CD14-positive monocyte (primary cell): ENCODE data around the gene DPP6. TPM values are rescaled to one million over a fixed set of nuclear protein-coding genes. Genes with fewer than 3 reads are reported as not detected.

Source experiments
- DNase-seq, 3 donors: peaks; one replicate each; pipeline ENCODE4 v3.0.0-alpha.2; 2011 to 2022
- H2AFZ ChIP-seq: 2 replicates; pipeline ENCODE4 v1.6.0; 2012; ENCODE audit warnings: mild to moderate bottlenecking, low read depth, low read length, inconsistent platforms; ENCODE audit not compliant: insufficient read depth, poor library complexity, severe bottlenecking
- H3K27ac ChIP-seq, 2 donors: 1 replicate in 1 of 2; 2 replicates in 1 of 2; pipeline ENCODE4 v1.5.1; 2012 to 2013; ENCODE audit warnings: low read length in 2 of 2, control low read depth in 1 of 2, inconsistent platforms in 1 of 2, low read depth in 1 of 2, mild to moderate bottlenecking in 1 of 2
- H3K27me3 ChIP-seq, 2 donors: one replicate each; pipeline versions ENCODE4 v1.6.0 to v1.6.1; 2011 to 2013; ENCODE audit warnings: low read length in 2 of 2; ENCODE audit not compliant: control insufficient read depth in 2 of 2, insufficient read depth in 2 of 2
- H3K36me3 ChIP-seq, 2 donors: replicated peaks in 1 of 2; 1 replicate in 1 of 2; 2 replicates in 1 of 2; pipeline versions ENCODE4 v1.5.1 to v1.6.1; 2012 to 2013; ENCODE audit warnings: low read length in 2 of 2, control low read depth in 1 of 2, inconsistent platforms in 1 of 2, mild to moderate bottlenecking in 1 of 2; ENCODE audit not compliant: insufficient read depth in 2 of 2, control insufficient read depth in 1 of 2
- H3K4me1 ChIP-seq, 2 donors: 1 replicate in 1 of 2; 2 replicates in 1 of 2; pipeline versions ENCODE4 v1.5.1 to v1.6.1; 2012 to 2013; ENCODE audit warnings: low read length in 2 of 2, control low read depth in 1 of 2, inconsistent platforms in 1 of 2, mild to moderate bottlenecking in 1 of 2, moderate library complexity in 1 of 2; ENCODE audit not compliant: insufficient read depth in 2 of 2, control insufficient read depth in 1 of 2
- H3K4me2 ChIP-seq: replicated peaks from 2 replicates; pipeline ENCODE3; 2012; ENCODE audit warnings: low read length, moderate library complexity, mild to moderate bottlenecking; ENCODE audit not compliant: poor library complexity, severe bottlenecking; ENCODE audit errors: extremely low read depth
- H3K4me3 ChIP-seq, 3 experiments: fragments of 200-600 bp in 1 of 3; sonication (generic) in 1 of 3; replicated peaks in 1 of 3; 1 replicate in 2 of 3; 2 replicates in 1 of 3; pipeline ENCODE4 v1.5.1; 2011 to 2013; ENCODE audit warnings: low read length in 3 of 3, mild to moderate bottlenecking in 3 of 3, control low read depth in 2 of 3, low read depth in 2 of 3, inconsistent platforms in 1 of 3, moderate library complexity in 1 of 3
- H3K79me2 ChIP-seq: 2 replicates; pipeline ENCODE4 v1.6.0; 2012; ENCODE audit warnings: mild to moderate bottlenecking, control low read depth, inconsistent platforms, low read length, moderate library complexity; ENCODE audit not compliant: insufficient read depth
- H3K9ac ChIP-seq: 2 replicates; pipeline ENCODE4 v1.6.0; 2017; ENCODE audit warnings: low read length, mild to moderate bottlenecking; ENCODE audit not compliant: insufficient read depth, poor library complexity, severe bottlenecking
- H3K9me3 ChIP-seq, 2 donors: replicated peaks in 1 of 2; 1 replicate in 1 of 2; 2 replicates in 1 of 2; pipeline versions ENCODE4 v1.5.1 to v1.6.1; 2012 to 2013; ENCODE audit warnings: low read length in 2 of 2, control low read depth in 1 of 2; ENCODE audit not compliant: control insufficient read depth in 1 of 2, insufficient read depth in 1 of 2
- H4K20me1 ChIP-seq: 2 replicates; pipeline ENCODE4 v1.6.0; 2012; ENCODE audit warnings: mild to moderate bottlenecking, low read length, control low read depth, moderate library complexity; ENCODE audit not compliant: insufficient read depth
- H3K27ac Mint-ChIP-seq, 7 donors: one replicate each; pipeline ENCODE4 v1.8.0; 2020; ENCODE audit warnings: mild to moderate bottlenecking in 7 of 7, mixed read lengths in 7 of 7, moderate library complexity in 6 of 7, inconsistent platforms in 2 of 7
- H3K27me3 Mint-ChIP-seq, 3 donors: one replicate each; pipeline ENCODE4 v1.8.0; 2021 to 2022; ENCODE audit warnings: low read depth in 3 of 3, mild to moderate bottlenecking in 3 of 3, mixed read lengths in 3 of 3, moderate library complexity in 3 of 3, inconsistent platforms in 1 of 3
- H3K36me3 Mint-ChIP-seq, 2 donors: one replicate each; pipeline ENCODE4 v1.8.0; 2020; ENCODE audit warnings: mixed read lengths in 2 of 2, inconsistent platforms in 1 of 2, mild to moderate bottlenecking in 1 of 2
- H3K4me1 Mint-ChIP-seq: one replicate; pipeline ENCODE4 v1.8.0; 2020; ENCODE audit warnings: mild to moderate bottlenecking, mixed read lengths
- H3K4me3 Mint-ChIP-seq, 2 donors: one replicate each; pipeline ENCODE4 v1.8.0; 2020; ENCODE audit warnings: mild to moderate bottlenecking in 2 of 2, mixed read lengths in 2 of 2, moderate library complexity in 1 of 2
- H3K9me3 Mint-ChIP-seq, 7 donors: one replicate each; pipeline ENCODE4 v1.8.0; 2020 to 2022; ENCODE audit warnings: mixed read lengths in 7 of 7, mild to moderate bottlenecking in 6 of 7, moderate library complexity in 6 of 7, inconsistent platforms in 2 of 7
- CTCF ChIP-seq: fragments of 200-600 bp; IDR thresholded peaks from one replicate; pipeline ENCODE4 v1.8.0; 2022; ENCODE audit warnings: antibody characterized with exemption, mild to moderate bottlenecking
- WGBS: methylation state at CpG from one replicate; pipeline ENCODE4 v1.1.5; 2013; ENCODE audit warnings: missing lambda C conversion rate; ENCODE audit not compliant: insufficient coverage; 5-methylcytosine and 5-hydroxymethylcytosine counted together
- intact Hi-C, 2 donors: fragments of 100-400 bp; cut with micrococcal nuclease; formaldehyde crosslinking; loops; one replicate each; pipeline versions ENCODE4 v1.15.0 to v1.15.1; 2023
- polyA plus RNA-seq, 3 donors: library from polyadenylated mRNA; depleted of rRNA in 1 of 3; unstranded in 2 of 3; stranded (reverse) in 1 of 3; fragments of 300-500 nt in 2 of 3; fragments of >200 nt in 1 of 3; fragmentation: Illumina TruSeq in 2 of 3; gene quantifications; 1 replicate in 2 of 3; 2 replicates in 1 of 3; pipeline ENCODE4 v1.2.3, GENCODE V29; 2012 to 2021

The DPP6 gene
- polyA plus RNA-seq, 3 donors, result not detected

GRCh38 chr7:154330318-154330717 lies 278.1 kb downstream of the DPP6 start:
- H3K79me2 ChIP-seq, result no peaks in the 10 kb centered on the region
- H3K4me2 ChIP-seq, result no peak overlapping the region
- Mint-ChIP-seq H3K4me1 (no peaks in the 10 kb centered on the region), H3K36me3 (no peaks in the 10 kb centered on the region), H3K27me3 (peaks cover 0 to 2% (median 1%) of the 10 kb centered on the region in 3 donors), H3K4me3 (no peak overlapping the region), H3K27ac (no peak overlapping the region), H3K9me3 (peaks cover 0 to 25% (median 10%) of the 10 kb centered on the region in 7 donors)
- intact Hi-C loops, result no loop called here
- peaks cover 23 to 41% of the 10 kb centered on the region in 2 donors for H3K9me3 ChIP-seq
- no peaks in the 10 kb centered on the region for H3K36me3 ChIP-seq
- no peak overlapping the region for H2AFZ ChIP-seq
- H3K4me1 ChIP-seq, result no peaks in the 10 kb centered on the region
- no peaks in the 10 kb centered on the region for H4K20me1 ChIP-seq
- no peak overlapping the region for H3K4me3 ChIP-seq
- DNase-seq, result no peak
- WGBS, result 85% methylated on average over 9 of the region's 12 CpGs
- TF ChIP-seq CTCF, result no peak
- no peak overlapping the region for H3K27ac ChIP-seq
- H3K9ac ChIP-seq, result no peak overlapping the region
- no peaks in the 10 kb centered on the region for H3K27me3 ChIP-seq

DNA sequence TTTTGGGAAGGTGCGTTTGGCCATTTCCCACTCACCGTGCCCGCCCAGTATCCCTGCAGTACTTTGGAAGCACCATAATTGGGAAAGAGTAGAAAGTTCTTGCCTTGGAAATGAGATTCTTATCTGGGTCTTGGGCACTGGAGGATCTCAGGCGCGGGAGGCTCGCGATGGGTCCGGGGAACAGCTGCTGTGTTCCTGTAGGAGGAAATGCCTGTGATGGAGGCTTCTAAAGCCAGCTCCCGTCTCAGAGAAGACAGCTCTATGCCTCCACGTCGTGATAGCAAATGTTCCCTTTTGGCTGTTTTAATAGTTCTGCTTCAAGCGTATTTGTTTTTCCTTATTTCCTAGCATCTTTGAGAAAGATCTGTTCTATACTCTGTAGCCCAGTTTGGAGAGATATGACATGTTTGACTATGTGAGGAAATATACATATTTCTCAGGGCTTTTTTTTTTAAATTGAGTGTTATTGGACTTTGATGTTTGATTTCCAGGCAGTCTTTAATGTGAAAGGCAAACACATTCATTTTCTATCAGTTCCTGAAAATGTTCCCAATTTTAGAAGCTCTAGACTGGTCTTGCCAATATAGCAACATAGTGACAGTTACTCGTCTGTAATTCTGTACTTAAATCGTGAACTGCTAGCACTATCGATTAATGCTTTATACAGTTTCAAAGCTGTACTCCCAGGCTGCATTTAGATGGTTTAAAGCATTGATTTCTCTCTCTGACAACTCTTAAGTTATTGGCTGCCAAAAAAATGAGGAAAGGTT lies 280.8 kb downstream of the DPP6 start:
- Mint-ChIP-seq H3K27me3 (peaks cover 0 to 2% (median 0%) of the 10 kb centered on the region in 3 donors), H3K4me1 (no peaks in the 10 kb centered on the region), H3K4me3 (no peak overlapping the region), H3K27ac (no peak overlapping the region), H3K36me3 (no peaks in the 10 kb centered on the region), H3K9me3 (peaks cover 7 to 32% (median 13%) of the 10 kb centered on the region in 7 donors)
- 75% methylated on average over 12 of the region's 15 CpGs for WGBS
- no peaks in the 10 kb centered on the region for H4K20me1 ChIP-seq
- DNase-seq, result no peak
- no peak overlapping the region for H3K4me3 ChIP-seq
- H3K4me1 ChIP-seq, result no peaks in the 10 kb centered on the region
- intact Hi-C loops, result no loop called here
- H3K9ac ChIP-seq, result no peak overlapping the region
- no peaks in the 10 kb centered on the region for H3K79me2 ChIP-seq
- H3K9me3 ChIP-seq, result peaks cover 40 to 45% of the 10 kb centered on the region in 2 donors
- no peaks in the 10 kb centered on the region for H3K27me3 ChIP-seq
- H3K4me2 ChIP-seq, result no peak overlapping the region
- TF ChIP-seq CTCF, result no peak
- no peak overlapping the region for H2AFZ ChIP-seq
- H3K27ac ChIP-seq, result no peak overlapping the region
- no peaks in the 10 kb centered on the region for H3K36me3 ChIP-seq
